LoVo (cell line): ENCODE data around the gene PTX4.

Source experiments
- DNase-seq: peaks from one replicate; pipeline ENCODE4 v3.0.0-alpha.2; 2016; ENCODE audit warnings: low spot score

The PTX4 gene

GRCh38 chr16:1524366-1524765 lies 35.6 kb upstream of the PTX4 start:
- no peak for DNase-seq

GRCh38 chr16:1523581-1524245 lies 35.0 kb upstream of the PTX4 start:
- DNase-seq: no peak

- no peak for DNase-seq
Measured at GRCh38 chr16:1520461-1520860, 31.7 kb upstream of the PTX4 start.

GRCh38 chr16:1519831-1520230 lies 31.1 kb upstream of the PTX4 start:
- DNase-seq: no peak

GRCh38 chr16:1518626-1519135 lies 29.9 kb upstream of the PTX4 start:
- no peak for DNase-seq

GRCh38 chr16:1514507-1514906 lies 25.8 kb upstream of the PTX4 start:
- no peak for DNase-seq

- DNase-seq: no peak
Measured at GRCh38 chr16:1512774-1513173, 24.0 kb upstream of the PTX4 start.

- no peak for DNase-seq
Measured at GRCh38 chr16:1511662-1512569, 23.2 kb upstream of the PTX4 start.

- DNase-seq: no peak
Measured at GRCh38 chr16:1510941-1511351, 22.2 kb upstream of the PTX4 start.

GRCh38 chr16:1510272-1510671 lies 21.5 kb upstream of the PTX4 start:
- no peak for DNase-seq

- no peak for DNase-seq
Measured at GRCh38 chr16:1509307-1510221, 20.8 kb upstream of the PTX4 start.

GRCh38 chr16:1508494-1509187 lies 19.9 kb upstream of the PTX4 start:
- no peak for DNase-seq

GRCh38 chr16:1506494-1507213 lies 17.9 kb upstream of the PTX4 start:
- no peak for DNase-seq

- no peak for DNase-seq
Measured at GRCh38 chr16:1505912-1506311, 17.2 kb upstream of the PTX4 start.

- DNase-seq: no peak
Measured at GRCh38 chr16:1505073-1505844, 16.5 kb upstream of the PTX4 start.

- DNase-seq: no peak
Measured at GRCh38 chr16:1503110-1503955, 14.6 kb upstream of the PTX4 start.

GRCh38 chr16:1502092-1503004 lies 13.6 kb upstream of the PTX4 start:
- no peak for DNase-seq

- no peak for DNase-seq
Measured at GRCh38 chr16:1501630-1502029, 12.9 kb upstream of the PTX4 start.
